ENCODE results near the gene SYCP3.

SYCP3 gene

DNA sequence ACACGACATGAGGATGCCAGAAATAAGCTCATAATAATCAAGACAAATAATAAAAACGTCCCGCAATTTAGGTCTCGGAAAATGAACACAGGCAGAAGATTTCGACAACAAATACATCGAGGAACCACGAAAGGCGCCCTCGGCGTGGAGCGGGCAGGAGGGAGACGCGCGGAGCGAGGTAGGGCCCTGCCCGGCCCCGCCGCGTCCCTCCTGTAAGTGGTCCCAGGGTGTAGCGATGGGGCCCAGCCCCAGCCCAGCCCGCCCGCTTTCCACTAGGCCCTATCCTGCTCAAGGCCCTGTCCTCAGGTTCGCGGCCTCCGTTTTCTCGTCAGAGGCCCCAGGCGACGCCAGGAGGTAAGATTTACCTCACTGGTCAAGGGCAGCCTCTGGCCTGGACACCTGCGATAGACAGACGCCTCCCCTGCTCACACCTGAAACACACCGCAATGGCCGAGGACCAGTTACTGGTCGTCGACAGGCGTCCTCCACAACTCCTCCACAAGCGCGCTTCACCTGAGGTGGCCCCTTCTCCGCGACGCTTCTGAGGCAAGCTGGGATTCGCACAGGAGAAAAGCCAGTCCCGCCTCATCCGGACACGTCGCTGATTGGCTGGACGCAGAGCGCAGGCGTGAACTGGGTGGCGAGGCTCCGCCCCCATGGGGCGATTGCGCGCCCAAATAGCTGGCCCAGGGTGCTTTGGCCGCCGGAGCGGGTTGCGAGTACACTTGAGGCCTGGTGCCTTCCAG, at the start of gene SYCP3:
TSS of gene SYCP3 (minus strand) at position 543 of the 746 bp plus-strand sequence. CDS start 1,527 bp downstream, outside the sequence.
- DNase-seq (ENCODE audit: low read depth), result no peak
- no peak within 1 kb of the TSS for H3K4me3 ChIP-seq (ENCODE audit: low read depth, low read length)
- TF ChIP-seq, protein P1, sequence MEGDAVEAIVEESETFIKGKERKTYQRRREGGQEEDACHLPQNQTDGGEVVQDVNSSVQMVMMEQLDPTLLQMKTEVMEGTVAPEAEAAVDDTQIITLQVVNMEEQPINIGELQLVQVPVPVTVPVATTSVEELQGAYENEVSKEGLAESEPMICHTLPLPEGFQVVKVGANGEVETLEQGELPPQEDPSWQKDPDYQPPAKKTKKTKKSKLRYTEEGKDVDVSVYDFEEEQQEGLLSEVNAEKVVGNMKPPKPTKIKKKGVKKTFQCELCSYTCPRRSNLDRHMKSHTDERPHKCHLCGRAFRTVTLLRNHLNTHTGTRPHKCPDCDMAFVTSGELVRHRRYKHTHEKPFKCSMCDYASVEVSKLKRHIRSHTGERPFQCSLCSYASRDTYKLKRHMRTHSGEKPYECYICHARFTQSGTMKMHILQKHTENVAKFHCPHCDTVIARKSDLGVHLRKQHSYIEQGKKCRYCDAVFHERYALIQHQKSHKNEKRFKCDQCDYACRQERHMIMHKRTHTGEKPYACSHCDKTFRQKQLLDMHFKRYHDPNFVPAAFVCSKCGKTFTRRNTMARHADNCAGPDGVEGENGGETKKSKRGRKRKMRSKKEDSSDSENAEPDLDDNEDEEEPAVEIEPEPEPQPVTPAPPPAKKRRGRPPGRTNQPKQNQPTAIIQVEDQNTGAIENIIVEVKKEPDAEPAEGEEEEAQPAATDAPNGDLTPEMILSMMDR (IDR thresholded peaks at IDR 0.05; ENCODE audit: control insufficient read depth, extremely low read depth, insufficient read depth), result no peak

DNA sequence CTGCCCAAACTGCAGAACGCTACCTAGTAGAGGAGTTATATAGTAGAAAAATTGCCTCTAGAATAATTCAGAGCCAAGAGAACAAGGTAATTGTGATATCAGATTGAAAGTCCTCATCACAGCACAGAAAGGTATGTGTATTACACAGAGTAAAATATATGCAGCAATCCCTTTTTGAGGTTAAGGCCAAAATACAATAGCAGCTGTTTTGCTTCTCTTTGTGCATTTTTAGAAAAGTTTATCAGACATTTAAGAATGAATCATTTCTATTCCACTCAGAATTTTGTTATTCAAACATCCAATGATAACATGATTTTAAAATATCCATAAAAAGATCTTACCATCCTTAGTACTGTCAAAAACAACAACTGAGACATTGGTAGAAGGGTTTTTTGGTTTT, 46.4 kb upstream of the SYCP3 start:
- no peak for DNase-seq (ENCODE audit: low read depth)
- H3K4me3 ChIP-seq (ENCODE audit: low read depth, low read length), result no peak overlapping the region
- TF ChIP-seq, protein P1 (IDR thresholded peaks at IDR 0.05; ENCODE audit: control insufficient read depth, extremely low read depth, insufficient read depth), result no peak

DNA sequence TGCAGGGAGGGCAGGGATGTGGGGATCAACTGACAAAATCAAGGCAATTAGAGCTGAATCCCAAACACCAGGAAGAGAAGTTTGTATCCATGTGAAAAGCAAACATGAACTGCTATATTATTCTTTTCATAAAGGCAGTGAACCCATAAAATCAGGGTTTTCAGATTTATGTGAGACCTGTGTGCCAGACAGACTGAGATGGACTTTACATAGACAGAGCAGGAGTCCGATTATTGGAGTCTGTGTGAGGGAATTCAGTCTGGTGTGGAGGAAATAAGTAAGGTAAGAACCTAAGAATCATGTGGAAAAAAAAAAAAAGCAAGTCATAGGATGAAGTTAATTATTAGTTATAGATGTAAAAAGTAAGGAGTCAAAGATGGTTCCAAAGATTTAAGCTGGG, 45.1 kb upstream of the SYCP3 start:
- TF ChIP-seq, protein P1 (IDR thresholded peaks at IDR 0.05; ENCODE audit: control insufficient read depth, extremely low read depth, insufficient read depth), result no peak
- no peak overlapping the region for H3K4me3 ChIP-seq (ENCODE audit: low read depth, low read length)
- peak; percentile 85 for DNase-seq (ENCODE audit: low read depth)

DNA sequence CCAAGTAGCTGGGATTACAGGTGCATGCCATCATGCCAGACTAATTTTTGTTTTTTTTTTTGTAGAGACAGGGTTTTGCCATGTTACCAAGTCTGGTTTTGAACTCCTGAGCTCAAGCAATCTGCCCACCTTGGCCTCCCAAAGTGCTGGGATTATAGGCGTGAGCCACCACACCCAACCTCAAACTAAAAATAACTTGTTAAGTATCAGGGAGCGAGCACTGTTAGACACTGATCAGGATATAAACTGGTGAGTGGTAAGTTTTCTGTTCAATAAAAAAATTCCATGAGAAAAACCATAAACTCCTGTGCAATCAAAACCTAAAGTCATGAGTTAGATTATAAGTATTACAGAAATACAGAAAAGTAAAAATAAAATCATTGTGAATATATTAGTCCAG, 44.6 kb upstream of the SYCP3 start:
- TF ChIP-seq, protein P1 (IDR thresholded peaks at IDR 0.05; ENCODE audit: control insufficient read depth, extremely low read depth, insufficient read depth), result no peak
- no peak for DNase-seq (ENCODE audit: low read depth)
- no peak overlapping the region for H3K4me3 ChIP-seq (ENCODE audit: low read depth, low read length)

DNA sequence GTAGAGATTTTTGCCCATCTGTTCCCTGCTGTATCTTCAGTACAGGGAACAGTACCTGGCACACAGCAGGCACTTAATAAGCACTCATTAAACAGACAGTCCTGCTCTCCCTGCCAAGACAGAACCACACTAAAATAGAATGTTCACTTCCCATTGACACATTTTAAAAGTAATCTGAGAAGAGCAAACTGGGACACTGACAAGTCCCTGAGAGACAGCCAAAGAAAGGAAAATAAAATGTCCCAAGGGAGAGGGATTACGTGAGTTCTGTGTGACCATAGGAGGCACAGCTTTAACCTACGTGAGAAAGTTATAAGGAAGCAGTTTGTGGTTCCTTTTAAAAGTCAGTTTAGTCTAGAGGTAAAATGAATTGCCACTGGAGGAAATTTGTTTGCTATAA, 43.9 kb upstream of the SYCP3 start:
- no peak overlapping the region for H3K4me3 ChIP-seq (ENCODE audit: low read depth, low read length)
- TF ChIP-seq, protein P1 (IDR thresholded peaks at IDR 0.05; ENCODE audit: control insufficient read depth, extremely low read depth, insufficient read depth), result no peak
- peak; percentile 96 for DNase-seq (ENCODE audit: low read depth)

DNA sequence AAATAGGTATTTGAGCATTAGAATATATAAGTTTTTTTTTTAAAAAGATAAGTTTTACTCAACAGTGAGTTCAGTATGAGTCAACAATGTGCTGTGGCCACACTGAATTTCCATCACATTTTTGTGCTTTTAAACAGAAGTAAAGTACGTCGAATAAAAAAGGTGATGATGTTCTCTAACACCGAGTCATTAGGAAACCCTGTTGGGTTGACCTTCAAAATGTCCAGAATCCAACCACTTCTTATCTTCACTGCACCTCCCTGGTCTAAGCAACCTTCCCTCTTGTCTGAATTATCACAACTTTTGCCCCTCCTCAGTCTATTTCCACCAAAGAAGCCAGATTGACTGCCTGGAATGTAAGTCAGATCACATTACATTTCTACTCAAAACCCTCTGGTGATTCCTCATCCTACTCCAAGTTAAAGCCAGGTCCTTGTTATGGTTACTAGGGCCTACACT, 43.0 kb upstream of the SYCP3 start:
- TF ChIP-seq, protein P1 (IDR thresholded peaks at IDR 0.05; ENCODE audit: control insufficient read depth, extremely low read depth, insufficient read depth), result no peak
- DNase-seq (ENCODE audit: low read depth), result no peak
- no peak overlapping the region for H3K4me3 ChIP-seq (ENCODE audit: low read depth, low read length)

DNA sequence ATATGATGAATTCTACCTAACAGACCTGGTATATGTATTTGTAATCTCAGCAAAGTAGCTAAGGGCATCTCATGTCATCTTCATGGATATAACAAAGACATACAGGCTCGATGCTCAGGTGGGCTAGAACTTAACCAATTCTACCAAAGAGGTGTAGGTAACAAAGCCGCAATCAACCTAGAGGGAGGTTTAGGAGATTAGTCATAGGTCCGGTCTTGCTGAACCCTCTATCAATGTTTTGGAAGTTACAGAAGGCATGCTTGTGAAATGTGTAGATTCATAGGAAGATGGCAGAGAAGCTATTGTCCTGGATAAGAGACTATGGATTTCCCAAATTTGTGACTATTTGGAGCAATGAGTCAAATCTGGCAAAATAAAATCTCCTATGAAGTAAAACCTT, 42.6 kb upstream of the SYCP3 start:
- no peak overlapping the region for H3K4me3 ChIP-seq (ENCODE audit: low read depth, low read length)
- DNase-seq (ENCODE audit: low read depth), result no peak
- TF ChIP-seq, protein P1 (IDR thresholded peaks at IDR 0.05; ENCODE audit: control insufficient read depth, extremely low read depth, insufficient read depth), result no peak
